ENCODE data around the gene OR10Z1. TPM values are rescaled to one million over a fixed set of nuclear protein-coding genes. Genes with fewer than 3 reads are reported as not detected.

Gene OR10Z1
- total RNA-seq, 4 donors from 2014 or later = not detected

- no peak overlapping the region for H3K4me3 ChIP-seq
- H3K27me3 ChIP-seq = no peaks in the 10 kb centered on the region
- TF ChIP-seq EP300 (IDR thresholded peaks at IDR 0.05) = no peak
- TF ChIP-seq POLR2A (IDR thresholded peaks at IDR 0.05) = no peak
- no peak for TF ChIP-seq CTCF (IDR thresholded peaks at IDR 0.05)
- H3K36me3 ChIP-seq = no peaks in the 10 kb centered on the region
- H3K9me3 ChIP-seq = no peaks in the 10 kb centered on the region
- H3K4me1 ChIP-seq = no peaks in the 10 kb centered on the region
- no peak for DNase-seq (ENCODE audit: low spot score in 2 of 2)
- H3K27ac ChIP-seq = no peak overlapping the region
Observed at GRCh38 chr1:158638904-158639303, 33.8 kb downstream of the OR10Z1 start.

GRCh38 chr1:158644449-158644848 lies 39.4 kb downstream of the OR10Z1 start:
- WGBS, 2 donors = 66 to 67% methylated on average over 2 of the region's 2 CpGs
- Histone ChIP-seq H3K4me1 (no peaks in the 10 kb centered on the region), H3K27ac (no peak overlapping the region), H3K4me3 (no peak overlapping the region), H3K27me3 (no peaks in the 10 kb centered on the region), H3K36me3 (no peaks in the 10 kb centered on the region), H3K9me3 (no peaks in the 10 kb centered on the region)
- no peak for TF ChIP-seq CTCF (IDR thresholded peaks at IDR 0.05)
- no peak for TF ChIP-seq EP300 (IDR thresholded peaks at IDR 0.05)
- no peak for TF ChIP-seq POLR2A (IDR thresholded peaks at IDR 0.05)
- DNase-seq (ENCODE audit: low spot score in 2 of 2) = no peak

GRCh38 chr1:158646465-158646864 lies 41.4 kb downstream of the OR10Z1 start:
- H3K4me3 ChIP-seq = no peak overlapping the region
- H3K27me3 ChIP-seq = no peaks in the 10 kb centered on the region
- H3K9me3 ChIP-seq = no peaks in the 10 kb centered on the region
- no peaks in the 10 kb centered on the region for H3K36me3 ChIP-seq
- no peak overlapping the region for H3K27ac ChIP-seq
- TF ChIP-seq EP300 (IDR thresholded peaks at IDR 0.05) (no peak), CTCF (IDR thresholded peaks at IDR 0.05) (no peak), POLR2A (IDR thresholded peaks at IDR 0.05) (no peak)
- 77 to 90% methylated on average over 1 of the region's 1 CpG for WGBS, 2 donors
- DNase-seq (ENCODE audit: low spot score in 2 of 2) = no peak
- H3K4me1 ChIP-seq = no peaks in the 10 kb centered on the region

- Histone ChIP-seq H3K4me3 (no peak overlapping the region), H3K4me1 (no peaks in the 10 kb centered on the region), H3K27ac (no peak overlapping the region), H3K36me3 (no peaks in the 10 kb centered on the region), H3K9me3 (no peaks in the 10 kb centered on the region), H3K27me3 (no peaks in the 10 kb centered on the region)
- TF ChIP-seq EP300 (IDR thresholded peaks at IDR 0.05) = no peak
- TF ChIP-seq POLR2A (IDR thresholded peaks at IDR 0.05) = no peak
- TF ChIP-seq CTCF (IDR thresholded peaks at IDR 0.05) = no peak
- no peak for DNase-seq (ENCODE audit: low spot score in 2 of 2)
Observed at GRCh38 chr1:158649052-158649451, 44.0 kb downstream of the OR10Z1 start.

- H3K4me3 ChIP-seq = no peak overlapping the region
- no peaks in the 10 kb centered on the region for H3K4me1 ChIP-seq
- DNase-seq (ENCODE audit: low spot score in 2 of 2) = no peak
- 74 to 78% methylated on average over 7 of the region's 7 CpGs for WGBS, 2 donors
- no peaks in the 10 kb centered on the region for H3K9me3 ChIP-seq
- TF ChIP-seq POLR2A (IDR thresholded peaks at IDR 0.05) (no peak), EP300 (IDR thresholded peaks at IDR 0.05) (no peak), CTCF (IDR thresholded peaks at IDR 0.05) (no peak)
- no peaks in the 10 kb centered on the region for H3K36me3 ChIP-seq
- no peaks in the 10 kb centered on the region for H3K27me3 ChIP-seq
- no peak overlapping the region for H3K27ac ChIP-seq
Observed at GRCh38 chr1:158652721-158653334, 47.8 kb downstream of the OR10Z1 start.
